Measurements from ENCODE around the gene NHSL1. TPM values are rescaled to one million over a fixed set of nuclear protein-coding genes. Genes with fewer than 3 reads are reported as not detected.

Gene NHSL1
- total RNA-seq, 3 donors from 2014 or later: 15.4 to 17.4 (median 16.5) TPM

- TF ChIP-seq, protein P1, sequence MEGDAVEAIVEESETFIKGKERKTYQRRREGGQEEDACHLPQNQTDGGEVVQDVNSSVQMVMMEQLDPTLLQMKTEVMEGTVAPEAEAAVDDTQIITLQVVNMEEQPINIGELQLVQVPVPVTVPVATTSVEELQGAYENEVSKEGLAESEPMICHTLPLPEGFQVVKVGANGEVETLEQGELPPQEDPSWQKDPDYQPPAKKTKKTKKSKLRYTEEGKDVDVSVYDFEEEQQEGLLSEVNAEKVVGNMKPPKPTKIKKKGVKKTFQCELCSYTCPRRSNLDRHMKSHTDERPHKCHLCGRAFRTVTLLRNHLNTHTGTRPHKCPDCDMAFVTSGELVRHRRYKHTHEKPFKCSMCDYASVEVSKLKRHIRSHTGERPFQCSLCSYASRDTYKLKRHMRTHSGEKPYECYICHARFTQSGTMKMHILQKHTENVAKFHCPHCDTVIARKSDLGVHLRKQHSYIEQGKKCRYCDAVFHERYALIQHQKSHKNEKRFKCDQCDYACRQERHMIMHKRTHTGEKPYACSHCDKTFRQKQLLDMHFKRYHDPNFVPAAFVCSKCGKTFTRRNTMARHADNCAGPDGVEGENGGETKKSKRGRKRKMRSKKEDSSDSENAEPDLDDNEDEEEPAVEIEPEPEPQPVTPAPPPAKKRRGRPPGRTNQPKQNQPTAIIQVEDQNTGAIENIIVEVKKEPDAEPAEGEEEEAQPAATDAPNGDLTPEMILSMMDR (IDR thresholded peaks at IDR 0.05): no peak
- TF ChIP-seq POLR2AphosphoS5 (IDR thresholded peaks at IDR 0.05) (no peak), POLR2A (IDR thresholded peaks at IDR 0.05) (no peak)
- Histone ChIP-seq H3K27ac (no peak overlapping the region), H3K4me3 (no peak overlapping the region), H3K4me1 (no peaks in the 10 kb centered on the region), H3K27me3 (no peaks in the 10 kb centered on the region), H3K9me3 (no peaks in the 10 kb centered on the region), H3K36me3 (no peaks in the 10 kb centered on the region)
- intact Hi-C loops (cut with DNase I; ENCODE audit: low total_unique reads): no loop called here
- DNase-seq (ENCODE audit: low spot score in 2 of 2): no peak
Measured at GRCh38 chr6:138503881-138504680, 4.8 kb upstream of the NHSL1 start.

DNA sequence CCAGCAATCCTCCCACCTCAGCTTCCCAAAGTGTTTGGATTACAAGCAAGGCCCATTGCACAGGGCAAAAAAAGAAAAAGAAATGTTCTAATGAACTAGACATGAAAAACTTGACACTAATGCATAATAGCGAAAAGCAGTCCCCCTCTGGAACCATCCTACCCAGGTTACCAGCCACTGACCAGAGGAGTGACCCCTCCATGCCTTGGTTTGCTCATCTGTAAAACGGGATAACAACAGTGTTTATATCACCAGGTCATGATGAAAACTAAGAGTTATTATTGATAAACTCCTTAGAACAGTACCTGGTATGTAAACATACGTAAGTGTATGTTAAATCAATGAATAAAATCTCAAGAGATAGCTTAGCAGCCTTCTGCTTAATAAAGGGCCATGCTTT, 3.3 kb upstream of the NHSL1 start:
- Histone ChIP-seq H3K9me3 (no peaks in the 10 kb centered on the region), H3K36me3 (no peaks in the 10 kb centered on the region), H3K4me1 (no peaks in the 10 kb centered on the region), H3K4me3 (no peak overlapping the region), H3K27me3 (no peaks in the 10 kb centered on the region), H3K27ac (no peak overlapping the region)
- intact Hi-C loops (cut with DNase I; ENCODE audit: low total_unique reads): no loop called here
- TF ChIP-seq POLR2A (IDR thresholded peaks at IDR 0.05): no peak
- TF ChIP-seq POLR2AphosphoS5 (IDR thresholded peaks at IDR 0.05): no peak
- DNase-seq (ENCODE audit: low spot score in 2 of 2): no peak

DNA sequence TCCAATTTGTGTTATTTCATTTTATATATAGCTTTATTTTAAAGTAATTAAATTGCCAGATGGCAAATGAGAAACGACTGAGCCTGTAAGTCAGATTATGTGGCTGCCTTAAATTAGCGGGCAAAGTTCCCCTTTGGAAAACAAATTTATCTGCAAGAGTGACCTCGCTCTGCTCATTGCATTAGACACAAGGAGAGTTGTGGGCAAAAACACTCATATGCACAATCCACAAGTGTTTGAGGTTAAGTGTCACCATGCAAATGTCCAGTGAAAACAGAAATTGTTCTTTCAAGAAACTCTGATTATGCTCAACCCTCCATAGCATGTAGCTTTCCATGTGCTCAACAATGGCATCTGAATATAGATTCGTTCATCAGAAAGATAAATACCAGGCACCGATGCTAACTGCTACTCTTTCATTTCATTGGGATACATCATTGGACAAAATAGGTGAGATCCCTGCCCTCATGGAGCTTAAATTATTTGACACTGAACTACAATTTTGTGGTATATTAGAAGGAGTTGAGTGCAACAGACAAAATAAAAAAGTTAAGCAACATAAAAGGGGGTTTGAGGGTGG, 1.7 kb upstream of the NHSL1 start:
- no peaks in the 10 kb centered on the region for H3K27me3 ChIP-seq
- no peaks in the 10 kb centered on the region for H3K9me3 ChIP-seq
- H3K4me3 ChIP-seq: no peak overlapping the region
- H3K36me3 ChIP-seq: no peaks in the 10 kb centered on the region
- TF ChIP-seq POLR2A (IDR thresholded peaks at IDR 0.05) (no peak), POLR2AphosphoS5 (IDR thresholded peaks at IDR 0.05) (no peak)
- TF ChIP-seq, protein P1 (IDR thresholded peaks at IDR 0.05): no peak
- no peaks in the 10 kb centered on the region for H3K4me1 ChIP-seq
- no peak for DNase-seq (ENCODE audit: low spot score in 2 of 2)
- intact Hi-C loops (cut with DNase I; ENCODE audit: low total_unique reads): no loop called here
- H3K27ac ChIP-seq: no peak overlapping the region

GRCh38 chr6:138500045-138500665, 861 bp upstream of the NHSL1 start:
- Histone ChIP-seq H3K4me1 (no peaks in the 10 kb centered on the region), H3K27ac (no peak overlapping the region), H3K36me3 (no peaks in the 10 kb centered on the region), H3K9me3 (no peaks in the 10 kb centered on the region), H3K4me3 (no peak overlapping the region), H3K27me3 (no peaks in the 10 kb centered on the region)
- DNase-seq (ENCODE audit: low spot score in 2 of 2): no peak
- TF ChIP-seq, protein P1 (IDR thresholded peaks at IDR 0.05): no peak
- TF ChIP-seq POLR2AphosphoS5 (IDR thresholded peaks at IDR 0.05) (no peak), POLR2A (IDR thresholded peaks at IDR 0.05) (no peak)
- intact Hi-C loops (cut with DNase I; ENCODE audit: low total_unique reads): no loop called here

DNA sequence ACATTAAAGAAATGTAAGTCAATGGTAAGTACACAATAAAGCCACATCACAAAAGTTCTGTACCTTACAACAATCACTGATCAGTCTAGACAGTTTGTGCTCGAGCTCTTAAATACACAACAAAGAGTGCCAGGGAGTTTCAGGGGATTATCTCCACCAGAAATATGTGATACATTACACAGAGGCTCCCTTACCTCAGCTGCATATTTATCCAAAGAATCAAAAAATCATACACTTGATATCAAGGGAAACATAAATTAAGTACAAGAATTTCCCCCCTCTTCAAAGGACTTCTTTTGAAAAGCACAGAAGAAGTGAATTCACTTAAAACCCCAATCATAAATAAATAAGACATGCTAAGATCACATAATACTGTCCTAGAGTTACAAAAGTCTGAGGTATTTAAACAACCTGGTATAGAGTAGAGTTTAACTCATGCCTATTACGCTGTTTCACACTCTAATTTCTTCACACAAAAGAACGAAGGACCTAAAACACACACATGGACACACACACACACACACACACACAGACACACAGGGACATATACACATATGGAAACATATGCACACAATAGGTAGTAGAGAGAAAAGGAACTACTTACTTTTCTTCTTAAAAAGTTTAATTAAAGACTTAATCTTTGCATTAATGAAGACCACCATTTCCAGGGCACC, 528 bp downstream of the NHSL1 start:
- Histone ChIP-seq H3K27ac (no peak overlapping the region), H3K36me3 (no peaks in the 10 kb centered on the region), H3K9me3 (no peaks in the 10 kb centered on the region), H3K4me1 (peaks cover 0 to 3% of the 10 kb centered on the region in 2 donors), H3K4me3 (no peak overlapping the region), H3K27me3 (no peaks in the 10 kb centered on the region)
- DNase-seq (ENCODE audit: low spot score in 2 of 2): no peak
- intact Hi-C loops (cut with DNase I; ENCODE audit: low total_unique reads): no loop called here
- TF ChIP-seq POLR2AphosphoS5 (IDR thresholded peaks at IDR 0.05) (no peak), POLR2A (IDR thresholded peaks at IDR 0.05) (no peak)
- TF ChIP-seq, protein P1 (IDR thresholded peaks at IDR 0.05): no peak

All from breast epithelium (tissue), 4 donors.